Measurements from ENCODE around the gene CORO7.

DNA sequence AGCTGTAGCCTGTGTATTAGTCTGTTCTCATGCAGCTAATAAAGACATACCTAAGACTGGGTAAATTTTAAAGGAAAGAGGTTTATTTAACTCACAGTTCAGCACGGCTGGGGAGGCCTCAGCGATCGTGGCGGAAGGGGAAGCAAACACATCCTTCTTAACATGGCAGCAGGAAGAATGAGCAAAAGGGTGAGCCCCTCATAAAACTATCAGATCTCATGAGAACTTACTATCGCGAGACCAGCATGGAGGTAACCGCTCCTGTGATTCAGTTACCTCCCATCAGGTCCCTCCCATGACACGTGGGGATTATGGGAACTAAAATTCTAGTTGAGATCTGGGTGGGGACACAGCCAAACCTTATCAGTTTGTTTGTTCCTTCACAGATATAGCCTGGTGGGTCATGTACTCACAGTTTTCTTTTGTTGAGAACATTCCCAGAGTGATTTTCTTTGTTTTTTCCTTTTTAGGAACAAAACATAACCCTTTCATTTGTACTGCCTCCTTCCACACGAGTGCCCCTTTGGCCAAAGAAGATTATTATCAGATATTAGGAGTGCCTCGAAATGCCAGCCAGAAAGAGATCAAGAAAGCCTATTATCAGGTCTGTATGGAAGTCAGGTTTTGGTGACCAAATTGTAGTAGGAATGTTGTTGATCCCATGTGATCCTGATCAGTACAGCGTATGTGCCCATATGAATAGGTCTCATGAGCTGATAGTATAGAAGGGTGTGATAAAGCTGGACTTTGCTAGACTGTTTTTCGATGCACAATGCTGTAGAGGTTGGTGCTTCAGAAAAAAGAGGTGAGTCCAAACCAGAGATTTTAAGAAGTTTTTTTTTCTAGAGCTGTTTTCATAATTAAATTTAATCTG, 17.8 kb upstream of the CORO7 start:
- TF ChIP-seq POLR2A (IDR thresholded peaks at IDR 0.05; ENCODE audit: low read depth, low read length) (no peak), POLR2AphosphoS5 (IDR thresholded peaks at IDR 0.05; ENCODE audit: low read depth, low read length) (no peak), POU2F2 (IDR thresholded peaks at IDR 0.05; ENCODE audit: low read depth, low read length) (no peak), SPI1 (IDR thresholded peaks at IDR 0.05; ENCODE audit: low read depth, low read length) (no peak), TAF1 (IDR thresholded peaks at IDR 0.05; ENCODE audit: low read depth, low read length) (no peak), PAX5 (IDR thresholded peaks at IDR 0.05; ENCODE audit: insufficient read depth, low read length, severe bottlenecking) (no peak)
